Activated T-cell treated with anti-CD3 and anti-CD28 coated beads for 24 hours (primary cell): ENCODE measurements around the gene RPH3AL.

Experiments
- DNase-seq: peaks from one replicate; pipeline ENCODE4 v3.0.0-alpha.2; 2020; ENCODE audit warnings: low read depth

The RPH3AL gene

GRCh38 chr17:336110-337021, 16.2 kb downstream of the RPH3AL start:
- no peak for DNase-seq

DNA sequence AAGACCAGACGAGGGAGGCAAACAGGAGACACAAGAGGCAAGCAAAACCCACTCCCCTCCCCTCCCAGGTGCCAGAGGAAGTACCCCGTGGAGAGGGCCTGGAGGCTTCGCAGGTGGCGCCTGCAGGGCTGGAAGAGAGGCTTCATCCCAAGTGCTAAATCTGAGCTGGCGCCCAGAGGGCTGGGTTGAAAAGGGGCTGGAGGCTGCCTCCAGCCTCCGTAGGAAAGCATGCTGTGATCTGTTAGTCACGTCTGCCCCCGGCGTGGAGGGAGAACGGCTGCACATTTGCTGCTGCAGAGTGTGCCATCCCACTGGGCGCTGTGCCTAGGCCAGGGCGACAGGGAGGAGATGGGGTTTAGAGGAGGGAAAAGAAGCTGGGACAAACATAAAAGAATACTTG, 16.9 kb downstream of the RPH3AL start:
- DNase-seq, result no peak

DNA sequence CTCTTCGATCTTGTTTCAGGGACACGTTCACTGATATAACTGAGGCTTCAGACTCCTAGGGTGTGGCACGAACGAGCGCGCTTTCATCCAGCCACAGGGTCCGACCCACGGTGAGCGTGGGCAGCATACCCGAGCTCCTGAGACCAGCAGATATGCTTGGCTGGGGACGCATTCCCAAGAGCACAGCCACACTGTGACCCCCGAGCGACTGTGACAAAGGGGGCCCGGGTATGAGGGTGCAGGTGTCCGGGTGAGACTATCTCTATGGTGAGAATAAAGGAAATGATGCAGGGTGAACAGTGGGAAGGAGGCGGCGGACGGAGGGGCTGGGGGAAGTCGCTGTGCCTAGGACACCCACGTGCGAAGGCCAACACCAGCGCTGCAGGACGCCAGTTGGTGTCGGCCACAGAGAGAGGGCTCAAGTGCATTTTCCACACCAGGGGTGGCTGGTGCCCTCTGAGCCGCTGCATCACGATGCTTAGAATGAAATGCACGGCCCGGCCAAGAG, 17.6 kb downstream of the RPH3AL start:
- DNase-seq, result no peak

DNA sequence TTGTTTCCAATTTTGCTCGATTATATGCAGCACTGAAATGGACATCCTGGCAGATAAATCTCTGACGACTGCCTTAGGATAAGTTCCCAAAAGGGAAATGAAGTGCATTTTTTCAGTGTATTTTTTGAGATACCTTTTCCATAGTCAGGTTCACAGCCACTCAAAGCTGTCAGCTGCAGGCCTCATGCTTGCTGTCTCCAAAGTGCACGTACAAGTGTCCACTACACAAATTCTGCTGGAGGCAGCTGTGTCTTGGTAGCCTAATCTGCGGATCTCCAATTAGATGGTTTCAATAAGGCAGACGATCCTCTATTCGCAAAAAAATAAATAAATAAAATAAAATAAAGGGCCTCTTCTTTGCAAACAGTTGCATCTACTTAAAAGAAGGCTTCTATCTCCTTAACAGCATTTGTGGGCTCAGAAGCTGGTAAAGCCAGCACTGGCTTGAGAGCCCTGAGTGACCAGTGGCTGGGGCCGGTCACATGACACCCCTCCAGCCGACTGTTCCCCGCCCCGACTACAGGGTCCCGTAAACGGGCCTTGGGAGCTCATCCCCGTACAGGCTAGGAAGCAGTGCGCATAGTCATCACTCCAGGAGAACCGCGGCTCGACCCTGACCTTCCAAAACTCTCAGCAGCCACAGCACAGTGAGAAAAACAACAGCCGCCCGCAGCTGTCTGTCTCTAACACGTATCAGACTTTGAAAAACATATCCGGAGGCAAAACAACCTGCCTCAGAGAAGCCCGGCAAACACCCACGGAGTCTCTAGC, 18.8 kb downstream of the RPH3AL start:
- no peak for DNase-seq

GRCh38 chr17:332558-333322, 19.9 kb downstream of the RPH3AL start:
- DNase-seq, result no peak

DNA sequence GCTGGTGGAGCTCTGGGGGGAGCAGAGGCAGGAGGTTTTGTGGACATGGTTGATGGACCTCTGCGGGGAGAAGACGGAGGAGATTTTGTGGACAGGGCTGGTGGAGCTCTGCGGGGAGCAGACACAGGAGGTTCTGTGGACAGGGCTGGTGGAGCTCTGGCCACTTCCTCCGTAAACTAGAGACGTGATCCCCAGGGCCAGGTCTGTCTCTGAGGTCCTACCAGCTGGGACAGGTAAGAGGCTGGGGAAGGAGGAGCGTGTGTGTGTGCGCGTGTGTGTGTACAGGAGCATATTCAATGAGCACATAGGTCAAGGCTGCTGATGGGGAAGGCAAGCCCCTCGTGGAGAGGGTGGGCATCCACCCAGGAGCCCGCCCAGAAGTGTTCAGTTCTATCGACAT, 20.6 kb downstream of the RPH3AL start:
- no peak for DNase-seq

DNA sequence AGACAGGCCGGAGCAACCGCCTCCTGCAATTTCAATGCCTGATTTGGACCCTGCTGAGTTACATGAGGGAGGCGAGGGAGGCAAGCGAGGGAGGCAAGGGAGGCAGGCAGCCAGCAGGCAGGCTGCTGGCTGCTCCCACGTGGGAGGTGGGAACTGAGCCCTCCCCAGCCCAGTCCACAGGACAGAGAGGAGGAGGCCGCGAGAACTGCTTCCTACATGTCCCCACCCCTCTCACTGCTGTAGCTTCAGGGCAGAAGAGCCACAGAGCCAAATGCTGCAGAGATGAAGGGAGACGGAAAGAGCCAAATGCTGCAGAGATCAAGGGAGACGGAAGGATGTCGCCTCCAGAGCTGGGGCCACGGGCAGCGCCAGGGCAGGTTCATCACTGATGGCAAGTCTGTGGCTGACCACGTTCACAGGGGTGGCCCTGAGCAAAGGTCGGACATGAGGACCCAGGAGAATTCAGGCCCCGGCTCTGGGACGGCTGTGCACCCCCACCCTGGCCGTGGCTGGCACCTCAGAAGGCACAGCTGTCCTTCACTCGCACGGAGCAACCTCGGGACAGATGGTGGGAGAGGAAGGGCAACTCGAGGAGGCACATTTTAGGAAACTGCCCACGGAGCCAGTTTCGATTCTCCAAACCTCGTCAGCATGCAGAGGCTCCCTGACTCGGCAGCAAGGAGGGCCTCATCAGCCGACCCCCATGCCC, 21.5 kb downstream of the RPH3AL start:
- DNase-seq, result no peak

DNA sequence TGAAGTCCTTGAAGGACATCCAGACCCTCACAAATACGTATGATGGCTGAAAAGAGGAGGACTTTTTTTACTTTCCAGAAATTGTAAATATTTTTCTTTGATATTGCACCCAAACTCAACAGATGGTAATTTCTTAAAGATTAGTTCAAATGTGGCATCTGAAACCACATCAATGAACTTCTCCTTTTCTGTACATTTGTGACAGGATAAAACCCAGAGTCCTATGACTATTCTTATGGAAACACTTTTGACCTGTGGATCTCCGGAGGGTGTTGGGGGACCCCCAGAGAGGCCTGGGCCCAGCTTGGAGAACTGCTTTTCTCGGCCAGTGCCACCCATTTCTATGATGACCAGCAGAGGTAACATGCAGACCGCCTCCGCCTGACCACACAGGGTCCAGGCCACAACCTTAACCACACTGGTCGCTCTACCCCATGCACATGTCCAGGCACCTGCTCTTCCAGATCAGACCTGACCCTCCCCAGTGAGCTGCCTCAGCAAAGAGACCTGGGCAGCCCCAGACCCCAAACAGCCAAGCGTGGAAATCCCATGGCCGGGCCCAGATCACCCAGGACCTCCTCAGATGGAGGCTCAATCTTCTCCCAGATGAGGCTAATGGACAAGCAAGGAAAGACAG, 22.7 kb downstream of the RPH3AL start:
- no peak for DNase-seq

DNA sequence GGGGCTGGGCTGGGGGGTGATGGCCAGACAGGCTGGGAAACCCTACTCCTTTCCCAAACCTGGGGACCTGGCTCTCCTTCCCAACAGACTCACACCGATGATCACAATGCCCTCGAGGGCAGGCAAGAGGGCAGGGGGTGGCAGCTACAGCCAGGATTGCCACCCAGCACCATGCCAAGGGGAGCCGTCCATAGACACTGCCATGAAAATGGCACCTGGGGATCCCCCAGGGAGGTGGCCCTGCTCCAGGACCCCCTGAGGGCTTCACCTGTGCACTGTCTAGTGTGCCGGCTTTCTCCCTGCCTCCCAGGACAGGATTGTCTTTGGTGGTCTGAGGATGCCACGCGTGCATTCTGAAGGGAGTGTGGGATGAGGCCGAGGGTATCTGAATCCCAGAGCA, 24.6 kb downstream of the RPH3AL start:
- DNase-seq, result no peak

- DNase-seq, result no peak
These were observed 25.3 kb downstream of the RPH3AL start for GRCh38 chr17:327296-327695.

- no peak for DNase-seq
These were observed 26.5 kb downstream of the RPH3AL start for GRCh38 chr17:326010-326621.

DNA sequence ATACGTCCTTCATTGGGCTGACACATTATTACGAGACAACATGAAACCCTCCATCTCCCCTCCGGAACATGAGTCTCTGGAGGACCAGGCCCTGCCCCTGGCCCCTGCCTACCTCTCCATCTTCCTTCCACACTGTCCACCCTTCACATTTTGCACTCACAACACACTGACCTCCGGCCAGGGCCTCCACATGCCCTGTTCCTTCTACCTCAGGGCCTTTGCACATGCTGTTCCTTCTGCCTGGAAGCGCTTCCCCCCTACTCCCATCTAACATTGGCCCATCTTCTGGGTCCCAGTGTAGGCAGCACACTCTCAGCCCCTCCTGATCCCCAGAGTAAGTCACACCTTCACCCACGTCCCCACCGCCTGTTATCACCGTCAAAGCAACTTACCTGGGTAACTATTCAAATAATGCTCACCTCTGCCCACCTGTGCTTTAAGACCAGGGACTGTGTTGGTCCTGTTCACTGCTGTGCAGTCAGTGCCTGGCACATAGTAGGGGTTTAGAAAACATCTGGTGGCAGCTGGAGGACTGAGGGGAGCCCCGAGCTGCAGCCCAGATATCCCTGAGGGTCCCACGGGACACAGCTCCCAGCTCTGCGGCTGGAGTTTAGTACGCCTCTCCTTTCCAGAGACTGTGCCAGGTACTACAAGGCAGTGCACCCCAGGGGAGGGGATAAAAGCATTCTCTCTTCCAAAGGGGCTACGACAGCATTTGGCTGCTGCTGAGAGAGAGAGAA, 27.2 kb downstream of the RPH3AL start:
- no peak for DNase-seq

- DNase-seq, result no peak
These were observed 28.7 kb downstream of the RPH3AL start for GRCh38 chr17:323721-324571.

DNA sequence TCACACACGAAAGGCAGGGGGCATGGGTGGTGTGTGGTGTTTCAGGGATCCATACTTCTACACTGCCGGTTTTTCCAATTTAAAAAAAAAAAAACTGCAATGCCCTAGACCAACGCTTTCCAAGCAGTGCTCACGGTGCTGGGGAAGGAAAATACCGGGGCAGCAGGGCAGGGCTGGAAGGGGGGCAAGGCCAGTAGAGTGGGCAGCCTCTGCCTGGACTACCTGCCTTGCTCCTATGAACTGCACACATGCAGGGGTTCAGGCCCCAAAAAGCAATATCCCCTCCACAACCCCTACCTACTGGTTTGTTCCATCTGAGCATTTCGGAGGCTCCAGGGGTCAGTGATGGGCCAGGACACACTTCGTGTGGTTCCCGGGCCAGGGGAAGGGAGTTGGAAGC, 29.4 kb downstream of the RPH3AL start:
- no peak for DNase-seq

- no peak for DNase-seq
These were observed 30.4 kb downstream of the RPH3AL start for GRCh38 chr17:322006-322780.

DNA sequence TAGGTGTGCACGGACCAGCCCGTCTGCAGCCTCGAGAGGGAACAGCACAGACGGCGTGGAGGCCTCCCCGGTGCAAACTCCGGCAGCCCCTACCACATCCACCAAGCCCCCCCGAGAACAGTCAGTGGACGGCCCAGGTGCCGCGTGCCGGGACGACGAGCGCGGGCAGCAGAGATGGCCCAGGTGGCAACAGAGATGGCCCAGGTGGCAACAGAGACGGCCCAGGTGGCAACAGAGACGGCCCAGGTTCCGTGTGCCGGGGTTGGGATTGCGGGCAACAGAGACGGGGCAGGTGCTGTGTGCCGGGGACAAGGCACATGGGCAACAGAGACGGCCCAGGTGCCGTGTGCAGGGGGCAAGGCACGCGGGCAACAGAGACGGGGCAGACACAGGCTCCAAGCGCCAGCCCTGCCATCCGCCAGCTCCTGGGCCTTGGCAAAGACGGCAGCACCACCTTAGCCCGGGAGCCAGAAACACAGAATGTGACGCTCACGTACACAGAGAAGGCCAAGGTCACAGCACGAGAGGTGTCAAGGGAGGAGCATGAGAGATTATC, 31.1 kb downstream of the RPH3AL start:
- DNase-seq, result no peak

DNA sequence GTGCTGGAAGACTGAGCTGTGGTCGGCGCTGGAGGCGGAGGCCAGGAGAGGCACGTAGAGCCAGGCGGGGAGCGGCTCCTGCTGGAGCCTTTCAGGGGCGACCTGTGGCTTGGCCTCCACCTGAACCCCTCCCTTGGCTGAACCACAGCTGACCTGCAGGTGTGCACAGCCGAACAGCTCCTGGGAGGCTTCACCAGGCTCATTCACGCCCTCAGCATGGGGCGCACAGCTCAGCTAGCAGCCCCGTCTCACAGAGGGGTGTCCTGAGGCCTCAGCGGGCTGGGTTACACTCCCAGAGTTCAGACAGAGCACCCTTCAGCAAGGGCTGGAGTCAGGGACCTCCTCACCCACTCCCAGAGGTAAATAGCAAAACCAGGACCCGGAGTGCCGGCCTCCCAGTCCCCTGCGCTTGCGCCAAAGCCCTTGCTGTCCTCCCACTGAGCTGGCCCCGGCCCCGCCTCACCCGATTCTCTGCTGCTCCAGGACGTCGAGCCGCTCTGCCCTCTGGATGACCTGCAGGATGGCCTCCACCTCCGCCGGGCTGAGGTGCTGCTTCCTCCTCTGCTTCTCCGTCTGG, 31.7 kb downstream of the RPH3AL start:
- DNase-seq, result no peak

DNA sequence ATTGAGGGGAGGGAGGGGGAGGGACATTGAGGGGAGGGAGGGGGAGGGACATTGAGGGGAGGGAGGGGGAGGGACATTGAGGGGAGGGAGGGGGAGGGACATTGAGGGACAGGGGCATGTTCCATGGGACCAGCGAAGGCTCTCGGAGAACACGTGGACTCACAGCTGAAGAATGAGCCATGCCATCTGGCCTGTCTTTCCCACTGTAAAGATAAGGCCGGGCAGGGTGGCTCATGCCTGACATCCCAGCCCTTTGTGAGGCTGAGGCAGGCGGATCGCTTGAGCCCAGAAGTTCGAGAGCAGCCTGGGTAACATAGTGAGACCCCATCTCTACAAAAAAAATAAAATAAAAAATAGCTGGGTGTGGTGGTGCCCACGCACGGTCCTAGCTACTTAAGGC, 32.5 kb downstream of the RPH3AL start:
- no peak for DNase-seq
